PC-3 (cell line): ENCODE data around the gene KDM5A.

Experiments
- CTCF ChIP-seq: fragments of 300-600 bp; sonication (generic); conservative IDR thresholded peaks from 2 replicates; pipeline ENCODE4 v1.5.1; 2017; ENCODE audit warnings: antibody characterized with exemption, low read depth, mild to moderate bottlenecking, low read length
- EZH2 ChIP-seq: fragments of 300-600 bp; sonication (generic); IDR thresholded peaks from one replicate; pipeline ENCODE4 v1.6.1; 2017; ENCODE audit warnings: antibody characterized with exemption, mild to moderate bottlenecking, low read length; ENCODE audit not compliant: unreplicated experiment
- EZH2phosphoT487 ChIP-seq: fragments of 300-600 bp; sonication (generic); IDR thresholded peaks from 2 replicates; pipeline ENCODE4 v1.6.1; 2018; ENCODE audit warnings: mild to moderate bottlenecking, antibody characterized with exemption, low read length, borderline replicate concordance

- TF ChIP-seq CTCF: no peak
- no peak for TF ChIP-seq EZH2
- no peak for TF ChIP-seq EZH2phosphoT487
These were observed 156.1 kb downstream of the KDM5A start for GRCh38 chr12:232731-233614.
